H1 (cell line): ENCODE measurements around the gene EPB41L4B. TPM values are rescaled to one million over a fixed set of nuclear protein-coding genes. Genes with fewer than 3 reads are reported as not detected.

Source experiments
- CTCF ChIA-PET: fragments of 300-600 bp; sonication (Branson Sonifier 250); formaldehyde crosslinking; loops from one replicate; lab custom pipeline; 2021; ENCODE audit not compliant: partially characterized antibody; lab: Charles Lee
- POLR2A ChIA-PET: fragments of 300-600 bp; sonication (Branson Sonifier 250); formaldehyde crosslinking; loops from one replicate; lab custom pipeline; 2021; ENCODE audit warnings: inconsistent platforms; ENCODE audit not compliant: partially characterized antibody; lab: Charles Lee
- DNase-seq, 2 experiments: peaks; one replicate each; pipeline versions ENCODE4 v3.0.0 to v3.0.0-alpha.2; 2010 to 2022; ENCODE audit warnings: low spot score in 2 of 2, low read depth in 1 of 2, mixed read lengths in 1 of 2
- FAIRE-seq: peaks from 2 replicates; lab custom pipeline; 2011; peaks lifted over from hg19 to GRCh38; lab: Jason Lieb, UNC
- H2AFZ ChIP-seq: 2 replicates; pipeline ENCODE4 v1.8.1; 2012; ENCODE audit warnings: low read length, inconsistent platforms
- H2AK5ac ChIP-seq: 2 replicates; pipeline ENCODE4 v1.6.1; 2013; ENCODE audit warnings: low read depth, low read length
- H2BK120ac ChIP-seq: replicated peaks from 2 replicates; pipeline ENCODE3; 2013; ENCODE audit warnings: low read depth, low read length, inconsistent platforms
- H2BK12ac ChIP-seq: 2 replicates; pipeline ENCODE4 v1.6.1; 2013; ENCODE audit warnings: low read depth, low read length
- H2BK15ac ChIP-seq: 2 replicates; pipeline ENCODE4 v1.6.1; 2013; ENCODE audit warnings: low read length
- H2BK20ac ChIP-seq: 2 replicates; pipeline ENCODE4 v1.6.1; 2013; ENCODE audit warnings: low read length
- H2BK5ac ChIP-seq: 2 replicates; pipeline ENCODE4 v1.6.1; 2013; ENCODE audit warnings: low read depth, low read length
- H3K14ac ChIP-seq: 2 replicates; pipeline ENCODE4 v1.6.1; 2013; ENCODE audit warnings: inconsistent platforms; ENCODE audit not compliant: insufficient read length
- H3K18ac ChIP-seq: 2 replicates; pipeline ENCODE4 v1.6.1; 2013; ENCODE audit warnings: low read length; ENCODE audit errors: extremely low read depth
- H3K23ac ChIP-seq: 2 replicates; pipeline ENCODE4 v1.6.1; 2013; ENCODE audit warnings: inconsistent platforms; ENCODE audit not compliant: insufficient read length
- H3K23me2 ChIP-seq: 2 replicates; pipeline ENCODE4 v1.6.1; 2013; ENCODE audit warnings: low read depth, low read length
- H3K27ac ChIP-seq: 2 replicates; pipeline ENCODE4 v1.6.1; 2011; ENCODE audit warnings: low read depth, low read length, inconsistent platforms
- H3K27me3 ChIP-seq, 4 experiments: replicated peaks in 1 of 4; 1 replicate in 1 of 4; 2 replicates in 3 of 4; pipeline versions ENCODE4 v1.6.1 to v1.8.1; 2011 to 2013; ENCODE audit warnings: low read length in 3 of 4, mild to moderate bottlenecking in 3 of 4, inconsistent platforms in 2 of 4, mixed read lengths in 2 of 4, moderate library complexity in 1 of 4; ENCODE audit not compliant: control insufficient read depth in 3 of 4, insufficient read depth in 3 of 4; ENCODE audit errors: extremely low read depth in 1 of 4
- H3K36me3 ChIP-seq, 4 experiments: 2 replicates each; pipeline versions ENCODE4 v1.6.1 to v1.8.1; 2011 to 2013; ENCODE audit warnings: mild to moderate bottlenecking in 4 of 4, low read length in 3 of 4, moderate library complexity in 2 of 4, control low read depth in 1 of 4, inconsistent platforms in 1 of 4; ENCODE audit not compliant: insufficient read depth in 4 of 4, control insufficient read depth in 2 of 4
- H3K4ac ChIP-seq: replicated peaks from 2 replicates; pipeline ENCODE3; 2013; ENCODE audit warnings: low read length, low read depth, mixed read lengths, inconsistent platforms; ENCODE audit not compliant: insufficient read length
- H3K4me1 ChIP-seq, 4 experiments: replicated peaks in 1 of 4; 1 replicate in 1 of 4; 2 replicates in 3 of 4; pipeline versions ENCODE4 v1.6.1 to v1.8.1; 2011 to 2013; ENCODE audit warnings: low read length in 3 of 4, inconsistent platforms in 2 of 4, mixed read lengths in 1 of 4; ENCODE audit not compliant: insufficient read depth in 4 of 4, control insufficient read depth in 3 of 4
- H3K4me2 ChIP-seq, 2 experiments: 2 replicates each; pipeline versions ENCODE4 v1.6.1 to v1.8.1; 2011 to 2013; ENCODE audit warnings: low read depth in 2 of 2, low read length in 2 of 2, control low read depth in 1 of 2, inconsistent platforms in 1 of 2, mild to moderate bottlenecking in 1 of 2; ENCODE audit not compliant: insufficient read depth in 1 of 2
- H3K4me3 ChIP-seq, 4 experiments: fragments of 200-600, 300-600 bp in 1 of 4; sonication (generic), shearing (Covaris generic), sonication (Bioruptor Twin) in 1 of 4; 2 replicates each; pipeline versions ENCODE4 v1.5.1 to v1.8.1; 2011 to 2016; ENCODE audit warnings: low read length in 4 of 4, low read depth in 3 of 4, control low read depth in 2 of 4, inconsistent platforms in 2 of 4, mild to moderate bottlenecking in 2 of 4, mixed read lengths in 1 of 4, moderate library complexity in 1 of 4; ENCODE audit not compliant: insufficient read depth in 2 of 4; ENCODE audit errors: extremely low read depth in 1 of 4
- H3K56ac ChIP-seq: replicated peaks from 2 replicates; pipeline ENCODE3; 2013; ENCODE audit warnings: low read depth, mild to moderate bottlenecking, mixed read lengths, low read length, inconsistent platforms; ENCODE audit not compliant: insufficient read length
- H3K79me1 ChIP-seq: 2 replicates; pipeline ENCODE4 v1.6.1; 2013; ENCODE audit warnings: low read depth, low read length, control low read depth
- H3K79me2 ChIP-seq, 2 experiments: 2 replicates each; pipeline versions ENCODE4 v1.6.1 to v1.8.1; 2012 to 2013; ENCODE audit warnings: low read length in 2 of 2, mild to moderate bottlenecking in 2 of 2, inconsistent platforms in 1 of 2; ENCODE audit not compliant: insufficient read depth in 2 of 2, control insufficient read depth in 1 of 2
- H3K9ac ChIP-seq, 4 experiments: replicated peaks in 1 of 4; 1 replicate in 1 of 4; 2 replicates in 3 of 4; pipeline versions ENCODE4 v1.6.1 to v1.8.1; 2011 to 2013; ENCODE audit warnings: low read depth in 3 of 4, low read length in 3 of 4, control low read depth in 2 of 4, mild to moderate bottlenecking in 2 of 4, moderate library complexity in 2 of 4, inconsistent platforms in 1 of 4; ENCODE audit errors: extremely low read depth in 1 of 4
- H3K9me3 ChIP-seq, 2 experiments: 2 replicates each; pipeline versions ENCODE4 v1.6.1 to v1.8.1; 2012 to 2013; ENCODE audit warnings: mild to moderate bottlenecking in 2 of 2, moderate library complexity in 2 of 2, control low read depth in 1 of 2, inconsistent platforms in 1 of 2, low read depth in 1 of 2, low read length in 1 of 2, mixed read lengths in 1 of 2; ENCODE audit not compliant: insufficient read depth in 2 of 2
- H4K20me1 ChIP-seq, 2 experiments: replicated peaks in 1 of 2; 2 replicates each; pipeline versions ENCODE3 to v1.8.1; 2011 to 2013; ENCODE audit warnings: inconsistent platforms in 2 of 2, low read length in 2 of 2, mild to moderate bottlenecking in 1 of 2; ENCODE audit not compliant: insufficient read depth in 2 of 2, control insufficient read depth in 1 of 2
- H4K5ac ChIP-seq: 2 replicates; pipeline ENCODE4 v1.6.1; 2013; ENCODE audit warnings: low read length, low read depth, mixed read lengths, inconsistent platforms; ENCODE audit not compliant: insufficient read length
- H4K8ac ChIP-seq: 2 replicates; pipeline ENCODE4 v1.8.0; 2013; ENCODE audit warnings: mild to moderate bottlenecking, moderate library complexity, low read length, inconsistent platforms; ENCODE audit not compliant: insufficient read depth; ENCODE audit errors: extremely low read depth
- H4K91ac ChIP-seq: replicated peaks from 2 replicates; pipeline ENCODE3; 2013; ENCODE audit warnings: low read length, mixed read lengths, inconsistent platforms; ENCODE audit not compliant: insufficient read length
- CBX5 ChIP-seq: fragments of 300-800, 300-1000 bp; sonication (generic); IDR thresholded peaks from 2 replicates; pipeline ENCODE4 v1.7.1; 2016; ENCODE audit warnings: antibody characterized with exemption, low read length, low read depth
- CEBPB ChIP-seq: IDR thresholded peaks from 2 replicates; pipeline ENCODE4 v1.6.1; 2012; ENCODE audit warnings: low read depth, low read length
- CTBP2 ChIP-seq: IDR thresholded peaks from 2 replicates; pipeline ENCODE4 v1.7.0; 2011; ENCODE audit warnings: borderline replicate concordance, mild to moderate bottlenecking, moderate library complexity, mixed read lengths, low read length; ENCODE audit not compliant: insufficient read depth, insufficient read length
- GABPA ChIP-seq: IDR thresholded peaks from 2 replicates; pipeline ENCODE4 v1.6.1; 2011; ENCODE audit warnings: mild to moderate bottlenecking, low read length, moderate library complexity, borderline replicate concordance; ENCODE audit not compliant: insufficient read depth
- JUN ChIP-seq: IDR thresholded peaks from 2 replicates; pipeline ENCODE4 v1.6.1; 2011; ENCODE audit warnings: low read depth, mild to moderate bottlenecking, improper control_type of control experiment, low read length
- RAD21 ChIP-seq, 2 experiments: IDR thresholded peaks in 1 of 2; conservative IDR thresholded peaks in 1 of 2; 2 replicates each; pipeline ENCODE4 v1.6.1; 2011; ENCODE audit warnings: low read depth in 2 of 2, low read length in 2 of 2, improper control_type of control experiment in 1 of 2, inconsistent platforms in 1 of 2, mild to moderate bottlenecking in 1 of 2, moderate library complexity in 1 of 2
- RFX5 ChIP-seq: IDR thresholded peaks from 2 replicates; pipeline ENCODE4 v1.6.1; 2011; ENCODE audit warnings: low read depth, low read length, improper control_type of control experiment, borderline replicate concordance
- TAF7 ChIP-seq: optimal IDR thresholded peaks from 2 replicates; pipeline ENCODE3; 2011; ENCODE audit warnings: low read depth, mild to moderate bottlenecking, inconsistent platforms, low read length, moderate library complexity, borderline replicate concordance
- TBP ChIP-seq: IDR thresholded peaks from 2 replicates; pipeline ENCODE4 v1.6.1; 2011; ENCODE audit warnings: low read depth, low read length, improper control_type of control experiment
- WGBS, 2 experiments: shearing (Covaris generic) in 1 of 2; methylation state at CpG; one replicate each; pipeline versions ENCODE4 v1.1.6 to v1.1.7; 2013 to 2015; ENCODE audit warnings: low lambda C conversion rate in 2 of 2, mixed read lengths in 2 of 2, inconsistent platforms in 1 of 2, low coverage in 1 of 2, missing lambda C conversion rate in 1 of 2; ENCODE audit not compliant: insufficient replicate concordance in 2 of 2, insufficient coverage in 1 of 2, insufficient read length in 1 of 2; ENCODE audit errors: extremely low coverage in 1 of 2, missing lambda C conversion rate in 1 of 2; 5-methylcytosine and 5-hydroxymethylcytosine counted together
- polyA plus RNA-seq, 7 experiments: library from polyadenylated mRNA; depleted of rRNA in 3 of 7; stranded (reverse) in 5 of 7; unstranded in 2 of 7; fragments of >200 nt in 5 of 7; fragments of 200-250 nt in 2 of 7; gene quantifications; 1 replicate in 5 of 7; 2 replicates in 1 of 7; 4 replicates in 1 of 7; pipeline versions ENCODE4 v1.2.1 to v1.2.3, GENCODE V29; 2011 to 2013; ENCODE audit warnings: missing spikeins in 2 of 7, mixed read lengths in 2 of 7
- total RNA-seq: library from RNA; stranded (reverse); fragmentation: NEBNext Ultra II Directional; extraction: Animal tissue kit (Norgen Biotek cat#: 25700); gene quantifications from 2 replicates; pipeline ENCODE4 v1.2.1, GENCODE V29; 2021
- TF ChIP-seq, protein P1 (sequence below): IDR thresholded peaks from 2 replicates; pipeline ENCODE4 v1.6.1; 2012; ENCODE audit warnings: low read length, inconsistent platforms
- TF ChIP-seq, protein P2 (sequence below): IDR thresholded peaks from 2 replicates; pipeline ENCODE4 v1.6.1; 2012; ENCODE audit warnings: inconsistent platforms

The EPB41L4B gene
- total and polyA plus RNA-seq, 2 of the 8 experiments (the other 6 are each of a cell fraction or from before 2014, with no cell fraction given), result 11.9 to 25.0 TPM

DNA sequence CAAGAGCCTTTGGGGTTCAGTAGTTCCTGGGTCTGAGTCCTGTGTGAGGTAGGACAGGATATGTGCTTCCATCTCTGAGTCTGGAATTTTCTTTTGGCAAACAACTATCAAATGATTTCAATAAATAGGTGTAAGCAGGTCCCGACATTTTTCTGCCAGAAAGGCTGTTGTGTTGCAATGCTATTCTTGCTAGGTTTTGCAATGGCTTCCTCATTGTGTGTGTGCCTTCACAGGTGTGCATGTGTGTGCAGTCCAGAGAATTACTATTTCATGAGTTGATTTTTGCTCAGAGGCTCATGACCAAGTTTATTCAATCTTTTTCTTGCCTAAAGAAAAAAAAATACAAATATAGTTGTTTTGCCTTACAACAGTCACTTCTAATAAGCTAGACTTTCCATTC lies 89.3 kb downstream of the EPB41L4B start:
- H3K27ac ChIP-seq, result no peak overlapping the region
- TF ChIP-seq RFX5 (no peak), CEBPB (no peak), JUN (no peak), CBX5 (no peak), GABPA (no peak), CTBP2 (no peak), TAF7 (no peak), TBP (no peak), RAD21 (IDR thresholded peaks at IDR 0.05 in 1 of 2, conservative IDR thresholded peaks at IDR 0.05 in 1 of 2; ENCODE audit: low read depth in 2 of 2, low read length in 2 of 2) (no peak)
- TF ChIP-seq, protein P1, sequence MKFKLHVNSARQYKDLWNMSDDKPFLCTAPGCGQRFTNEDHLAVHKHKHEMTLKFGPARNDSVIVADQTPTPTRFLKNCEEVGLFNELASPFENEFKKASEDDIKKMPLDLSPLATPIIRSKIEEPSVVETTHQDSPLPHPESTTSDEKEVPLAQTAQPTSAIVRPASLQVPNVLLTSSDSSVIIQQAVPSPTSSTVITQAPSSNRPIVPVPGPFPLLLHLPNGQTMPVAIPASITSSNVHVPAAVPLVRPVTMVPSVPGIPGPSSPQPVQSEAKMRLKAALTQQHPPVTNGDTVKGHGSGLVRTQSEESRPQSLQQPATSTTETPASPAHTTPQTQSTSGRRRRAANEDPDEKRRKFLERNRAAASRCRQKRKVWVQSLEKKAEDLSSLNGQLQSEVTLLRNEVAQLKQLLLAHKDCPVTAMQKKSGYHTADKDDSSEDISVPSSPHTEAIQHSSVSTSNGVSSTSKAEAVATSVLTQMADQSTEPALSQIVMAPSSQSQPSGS, result no peak
- TF ChIP-seq, protein P2, sequence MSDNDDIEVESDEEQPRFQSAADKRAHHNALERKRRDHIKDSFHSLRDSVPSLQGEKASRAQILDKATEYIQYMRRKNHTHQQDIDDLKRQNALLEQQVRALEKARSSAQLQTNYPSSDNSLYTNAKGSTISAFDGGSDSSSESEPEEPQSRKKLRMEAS, result no peak
- TF ChIP-seq, all 59 proteins: peak for 0
- H2AK5ac ChIP-seq, result no peak overlapping the region
- no peak overlapping the region for H3K14ac ChIP-seq
- no peaks in the 10 kb centered on the region for H3K79me2 ChIP-seq
- no peak overlapping the region for H4K8ac ChIP-seq
- no peak overlapping the region for H3K4me3 ChIP-seq
- no peak overlapping the region for H3K56ac ChIP-seq
- H3K36me3 ChIP-seq, result no peaks in the 10 kb centered on the region
- no peak overlapping the region for H3K4ac ChIP-seq
- 90% methylated on average over 1 of the region's 1 CpG; no CpG with 5 or more reads in 1 of the 2 experiments for WGBS, 2 experiments
- H3K18ac ChIP-seq, result no peak overlapping the region
- no peak overlapping the region for H2BK20ac ChIP-seq
- no peaks in the 10 kb centered on the region for H3K79me1 ChIP-seq
- no peaks in the 10 kb centered on the region for H3K4me1 ChIP-seq
- no peaks in the 10 kb centered on the region for H3K23me2 ChIP-seq
- H4K20me1 ChIP-seq, result no peaks in the 10 kb centered on the region
- H4K91ac ChIP-seq, result no peak overlapping the region
- no peak overlapping the region for H3K23ac ChIP-seq
- H4K5ac ChIP-seq, result no peak overlapping the region
- H3K4me2 ChIP-seq, result no peak overlapping the region
- H2BK120ac ChIP-seq, result no peak overlapping the region
- no peaks in the 10 kb centered on the region for H3K9me3 ChIP-seq
- no peak overlapping the region for H2BK12ac ChIP-seq
- no peak overlapping the region for H2BK15ac ChIP-seq
- DNase-seq (no peak), FAIRE-seq (no peak)
- H3K27me3 ChIP-seq, result no peaks in the 10 kb centered on the region
- H3K9ac ChIP-seq, result no peak overlapping the region
- CTCF ChIA-PET, result interaction anchor here (0.6 to 2.2 kb wide), 4 partner anchors 10 to 235 kb away, joined by 3 to 9 read pairs (median 4); no protein-coding TSS in a partner anchor
- POLR2A ChIA-PET, result no interaction called here
- H2AFZ ChIP-seq, result no peak overlapping the region
- H2BK5ac ChIP-seq, result no peak overlapping the region
